Neural cell (in vitro differentiated cells): ENCODE results near the gene DIP2C.

ENCODE experiments used
- CTCF ChIP-seq: fragments of 450-650 bp; IDR thresholded peaks from 2 replicates; pipeline ENCODE4 v1.5.1; 2014; ENCODE audit warnings: antibody characterized with exemption, mild to moderate bottlenecking, moderate library complexity; ENCODE audit not compliant: poor library complexity, severe bottlenecking
- EP300 ChIP-seq: fragments of 450-650 bp; conservative IDR thresholded peaks from 2 replicates; pipeline ENCODE4 v1.6.1; 2014; ENCODE audit warnings: antibody characterized with exemption, mild to moderate bottlenecking, moderate library complexity; ENCODE audit not compliant: poor library complexity, severe bottlenecking
- EZH2 ChIP-seq: fragments of 200-600, 300-800 bp; shearing (Covaris generic), sonication (generic); IDR thresholded peaks from 2 replicates; pipeline ENCODE4 v1.6.1; 2014; ENCODE audit warnings: antibody characterized with exemption, low read length, borderline replicate concordance, mild to moderate bottlenecking; ENCODE audit not compliant: insufficient read depth, poor library complexity, severe bottlenecking
- POLR2AphosphoS5 ChIP-seq: IDR thresholded peaks from 2 replicates; pipeline ENCODE4 v1.6.1; 2012
- SMC3 ChIP-seq: fragments of 450-650 bp; conservative IDR thresholded peaks from 2 replicates; pipeline ENCODE4 v1.6.1; 2014; ENCODE audit warnings: antibody characterized with exemption, mild to moderate bottlenecking, moderate library complexity; ENCODE audit not compliant: poor library complexity

- TF ChIP-seq CTCF (no peak), POLR2AphosphoS5 (no peak), SMC3 (no peak), EZH2 (no peak), EP300 (no peak)
Observed at GRCh38 chr10:352476-353235, 336.8 kb downstream of the DIP2C start.
